H9 (cell line): ENCODE measurements around the gene BRDT. TPM values are rescaled to one million over a fixed set of nuclear protein-coding genes. Genes with fewer than 3 reads are reported as not detected.

Experiments
- DNase-seq: peaks from one replicate; pipeline ENCODE4 v3.0.0-alpha.2; 2017
- H2AFZ ChIP-seq: one replicate; pipeline ENCODE4 v1.6.1; 2013; ENCODE audit warnings: mild to moderate bottlenecking, low read length, control low read depth, moderate library complexity
- H2AK5ac ChIP-seq: 2 replicates; pipeline ENCODE4 v1.6.1; 2013; ENCODE audit warnings: low read length, control low read depth, mixed read lengths; ENCODE audit not compliant: insufficient read length
- H2BK120ac ChIP-seq: one replicate; pipeline ENCODE4 v1.6.1; 2013; ENCODE audit warnings: low read depth, mild to moderate bottlenecking, low read length, control low read depth, inconsistent platforms; ENCODE audit not compliant: poor library complexity, severe bottlenecking
- H2BK12ac ChIP-seq: 2 replicates; pipeline ENCODE4 v1.6.1; 2013; ENCODE audit warnings: low read length, control low read depth, mixed read lengths, low read depth; ENCODE audit not compliant: insufficient read length
- H2BK15ac ChIP-seq: 2 replicates; pipeline ENCODE4 v1.6.1; 2013; ENCODE audit warnings: low read depth, low read length, control low read depth
- H2BK20ac ChIP-seq: one replicate; pipeline ENCODE4 v1.6.1; 2013; ENCODE audit warnings: low read depth, mild to moderate bottlenecking, low read length, control low read depth, inconsistent platforms; ENCODE audit not compliant: poor library complexity, severe bottlenecking
- H2BK5ac ChIP-seq: 2 replicates; pipeline ENCODE4 v1.6.1; 2013; ENCODE audit warnings: low read length, control low read depth, mixed read lengths; ENCODE audit not compliant: insufficient read length
- H3K14ac ChIP-seq: 2 replicates; pipeline ENCODE4 v1.6.1; 2013; ENCODE audit warnings: low read length, control low read depth; ENCODE audit not compliant: insufficient read depth
- H3K18ac ChIP-seq: 2 replicates; pipeline ENCODE4 v1.6.1; 2013; ENCODE audit warnings: low read depth, mild to moderate bottlenecking, mixed read lengths, low read length, control low read depth; ENCODE audit not compliant: insufficient read length
- H3K23ac ChIP-seq: 2 replicates; pipeline ENCODE4 v1.6.1; 2013; ENCODE audit warnings: low read length, control low read depth, mixed read lengths, low read depth; ENCODE audit not compliant: insufficient read length
- H3K23me2 ChIP-seq: 2 replicates; pipeline ENCODE4 v1.6.1; 2013; ENCODE audit warnings: low read depth, mild to moderate bottlenecking, mixed read lengths, low read length, control low read depth; ENCODE audit not compliant: insufficient read length, poor library complexity, severe bottlenecking
- H3K27ac ChIP-seq: 2 replicates; pipeline ENCODE4 v1.5.1; 2013; ENCODE audit warnings: low read length, control low read depth, mixed read lengths, low read depth; ENCODE audit not compliant: insufficient read length
- H3K27me3 ChIP-seq: 2 replicates; pipeline ENCODE4 v1.6.1; 2013; ENCODE audit warnings: low read length, control low read depth, inconsistent platforms; ENCODE audit not compliant: insufficient read depth
- H3K4ac ChIP-seq: 2 replicates; pipeline ENCODE4 v1.6.1; 2013; ENCODE audit warnings: low read depth, mild to moderate bottlenecking, control low read depth, inconsistent platforms, low read length, moderate library complexity
- H3K4me1 ChIP-seq: 2 replicates; pipeline ENCODE4 v1.6.1; 2013; ENCODE audit warnings: low read length, control low read depth, inconsistent platforms; ENCODE audit not compliant: insufficient read depth
- H3K4me2 ChIP-seq: 2 replicates; pipeline ENCODE4 v1.6.1; 2013; ENCODE audit warnings: low read length, control low read depth, mixed read lengths; ENCODE audit not compliant: insufficient read length, insufficient read depth
- H3K56ac ChIP-seq: 2 replicates; pipeline ENCODE4 v1.6.1; 2013; ENCODE audit warnings: low read depth, mild to moderate bottlenecking, mixed read lengths, low read length, control low read depth; ENCODE audit not compliant: insufficient read length
- H3K79me1 ChIP-seq: 2 replicates; pipeline ENCODE4 v1.6.1; 2013; ENCODE audit warnings: low read depth, mild to moderate bottlenecking, moderate library complexity, low read length, control low read depth, inconsistent platforms; ENCODE audit not compliant: insufficient read depth, poor library complexity, severe bottlenecking
- H3K79me2 ChIP-seq: 2 replicates; pipeline ENCODE4 v1.6.1; 2013; ENCODE audit warnings: low read length, control low read depth, inconsistent platforms; ENCODE audit not compliant: insufficient read depth
- H3K9ac ChIP-seq: 2 replicates; pipeline ENCODE4 v1.6.1; 2013; ENCODE audit warnings: low read length, control low read depth, mixed read lengths; ENCODE audit not compliant: insufficient read length; ENCODE audit errors: extremely low read depth
- H3K9me3 ChIP-seq: one replicate; pipeline ENCODE4 v1.6.1; 2013; ENCODE audit warnings: low read depth, low read length, inconsistent platforms; ENCODE audit not compliant: control insufficient read depth
- H3T11ph ChIP-seq: one replicate; pipeline ENCODE4 v1.6.1; 2013; ENCODE audit warnings: mild to moderate bottlenecking, low read length, control low read depth, inconsistent platforms
- H4K20me1 ChIP-seq: one replicate; pipeline ENCODE4 v1.6.1; 2013; ENCODE audit not compliant: control insufficient read depth, insufficient read length, insufficient read depth
- H4K5ac ChIP-seq: 2 replicates; pipeline ENCODE4 v1.6.1; 2013; ENCODE audit warnings: low read depth, mild to moderate bottlenecking, mixed read lengths, low read length, control low read depth; ENCODE audit not compliant: insufficient read length
- H4K8ac ChIP-seq: replicated peaks from 2 replicates; pipeline ENCODE4 v1.6.1; 2013; ENCODE audit warnings: low read length, control low read depth, mixed read lengths, low read depth; ENCODE audit not compliant: insufficient read length
- H4K91ac ChIP-seq: 2 replicates; pipeline ENCODE4 v1.6.1; 2013; ENCODE audit warnings: low read depth, mild to moderate bottlenecking, moderate library complexity, mixed read lengths, low read length, control low read depth; ENCODE audit not compliant: insufficient read length
- H3K27ac Mint-ChIP-seq, 3 experiments: 2 replicates in 2 of 3; 3 replicates in 1 of 3; pipeline ENCODE4 v1.8.0; 2020 to 2021; ENCODE audit warnings: mixed read lengths in 3 of 3, mild to moderate bottlenecking in 1 of 3, moderate library complexity in 1 of 3
- H3K27me3 Mint-ChIP-seq: 2 replicates; pipeline ENCODE4 v1.8.0; 2021; ENCODE audit warnings: low read depth, mild to moderate bottlenecking, moderate library complexity, mixed read lengths
- H3K36me3 Mint-ChIP-seq, 3 experiments: 2 replicates in 2 of 3; 3 replicates in 1 of 3; pipeline ENCODE4 v1.8.0; 2020 to 2021; ENCODE audit warnings: low read depth in 3 of 3, mixed read lengths in 3 of 3; ENCODE audit not compliant: insufficient read depth in 1 of 3
- H3K4me1 Mint-ChIP-seq, 2 experiments: 2 replicates each; pipeline ENCODE4 v1.8.0; 2020; ENCODE audit warnings: mixed read lengths in 2 of 2
- H3K4me3 Mint-ChIP-seq, 2 experiments: 2 replicates in 1 of 2; 3 replicates in 1 of 2; pipeline ENCODE4 v1.8.0; 2020 to 2021; ENCODE audit warnings: mild to moderate bottlenecking in 2 of 2, mixed read lengths in 2 of 2, moderate library complexity in 1 of 2
- H3K9me3 Mint-ChIP-seq, 2 experiments: 2 replicates in 1 of 2; 3 replicates in 1 of 2; pipeline ENCODE4 v1.8.0; 2020; ENCODE audit warnings: mild to moderate bottlenecking in 2 of 2, mixed read lengths in 2 of 2, moderate library complexity in 1 of 2
- WGBS: extraction: QIAGEN DNeasy Blood & Tissue Kit; methylation state at CpG from one replicate; pipeline ENCODE4 v1.1.7; 2013; ENCODE audit warnings: missing lambda C conversion rate, low lambda C conversion rate, mixed read lengths; ENCODE audit not compliant: insufficient read length; ENCODE audit errors: extremely low coverage; 5-methylcytosine and 5-hydroxymethylcytosine counted together
- total RNA-seq: library from RNA; stranded (reverse); gene quantifications from 2 replicates; pipeline ENCODE4 v1.2.1, GENCODE V29; 2021
- TF ChIP-seq, protein P1 (sequence below): fragments of 200-600 bp; sonication (generic); conservative IDR thresholded peaks from 3 replicates; pipeline ENCODE4 v1.8.0; 2021; ENCODE audit warnings: antibody characterized with exemption, mild to moderate bottlenecking

The BRDT gene
- total RNA-seq, 1 experiment from 2014 or later: 0.15 TPM

DNA sequence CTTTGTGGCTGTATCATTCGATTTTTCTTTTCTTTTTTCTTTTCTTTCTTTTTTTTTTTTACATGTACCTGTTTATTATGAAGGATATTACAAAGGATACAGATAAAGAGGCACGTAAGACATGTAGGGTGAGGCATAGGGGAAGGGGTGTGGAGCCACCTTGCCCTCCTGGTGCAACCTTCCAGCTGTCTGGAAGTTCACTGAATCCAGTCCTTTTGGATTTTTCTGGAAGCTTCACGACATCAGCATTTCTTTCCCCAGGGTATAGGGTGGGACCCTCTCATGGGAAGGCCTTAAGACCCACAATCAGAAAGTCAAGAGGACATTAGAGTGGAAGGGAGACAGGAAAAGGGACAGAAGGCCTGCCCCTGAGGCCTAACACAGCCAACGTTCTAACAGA, 33.2 kb upstream of the BRDT start:
- H3K4me2 ChIP-seq: no peak overlapping the region
- H3K18ac ChIP-seq: no peak overlapping the region
- Mint-ChIP-seq H3K27ac (no peak overlapping the region; a peak in 3 of 7 replicates), H3K4me3 (no peak overlapping the region), H3K9me3 (no peaks in the 10 kb centered on the region; a peak in 1 of 5 replicates), H3K27me3 (no peaks in the 10 kb centered on the region; the same call in 1 of the 2 replicates), H3K4me1 (peaks cover 12 to 18% of the 10 kb centered on the region in 2 experiments), H3K36me3 (no peaks in the 10 kb centered on the region)
- no peak overlapping the region for H2BK12ac ChIP-seq
- H3K9me3 ChIP-seq: no peaks in the 10 kb centered on the region
- H3K9ac ChIP-seq: no peak overlapping the region
- H4K8ac ChIP-seq: no peak overlapping the region
- H3K79me2 ChIP-seq: no peaks in the 10 kb centered on the region
- H2AFZ ChIP-seq: no peak overlapping the region
- H4K5ac ChIP-seq: no peak overlapping the region
- no peak overlapping the region for H3K56ac ChIP-seq
- no peak overlapping the region for H2BK15ac ChIP-seq
- no CpG with 5 or more reads among the region's 4 CpGs for WGBS
- H3K4ac ChIP-seq: no peak overlapping the region
- H2BK5ac ChIP-seq: no peak overlapping the region
- H3K23ac ChIP-seq: no peak overlapping the region
- no peak overlapping the region for H2AK5ac ChIP-seq
- no peak overlapping the region for H4K91ac ChIP-seq
- no peaks in the 10 kb centered on the region for H3K27me3 ChIP-seq
- H3K14ac ChIP-seq: no peak overlapping the region
- no peak overlapping the region for H3T11ph ChIP-seq
- no peak overlapping the region for H3K27ac ChIP-seq
- no peaks in the 10 kb centered on the region for H3K79me1 ChIP-seq
- no peaks in the 10 kb centered on the region for H3K23me2 ChIP-seq
- TF ChIP-seq, protein P1, sequence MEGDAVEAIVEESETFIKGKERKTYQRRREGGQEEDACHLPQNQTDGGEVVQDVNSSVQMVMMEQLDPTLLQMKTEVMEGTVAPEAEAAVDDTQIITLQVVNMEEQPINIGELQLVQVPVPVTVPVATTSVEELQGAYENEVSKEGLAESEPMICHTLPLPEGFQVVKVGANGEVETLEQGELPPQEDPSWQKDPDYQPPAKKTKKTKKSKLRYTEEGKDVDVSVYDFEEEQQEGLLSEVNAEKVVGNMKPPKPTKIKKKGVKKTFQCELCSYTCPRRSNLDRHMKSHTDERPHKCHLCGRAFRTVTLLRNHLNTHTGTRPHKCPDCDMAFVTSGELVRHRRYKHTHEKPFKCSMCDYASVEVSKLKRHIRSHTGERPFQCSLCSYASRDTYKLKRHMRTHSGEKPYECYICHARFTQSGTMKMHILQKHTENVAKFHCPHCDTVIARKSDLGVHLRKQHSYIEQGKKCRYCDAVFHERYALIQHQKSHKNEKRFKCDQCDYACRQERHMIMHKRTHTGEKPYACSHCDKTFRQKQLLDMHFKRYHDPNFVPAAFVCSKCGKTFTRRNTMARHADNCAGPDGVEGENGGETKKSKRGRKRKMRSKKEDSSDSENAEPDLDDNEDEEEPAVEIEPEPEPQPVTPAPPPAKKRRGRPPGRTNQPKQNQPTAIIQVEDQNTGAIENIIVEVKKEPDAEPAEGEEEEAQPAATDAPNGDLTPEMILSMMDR: no peak
- no peaks in the 10 kb centered on the region for H3K4me1 ChIP-seq
- no peak overlapping the region for H2BK120ac ChIP-seq
- no peak for DNase-seq
- H4K20me1 ChIP-seq: no peaks in the 10 kb centered on the region
- H2BK20ac ChIP-seq: no peak overlapping the region
